K562 (cell line): ENCODE results near the gene TM9SF4. TPM values are rescaled to one million over a fixed set of nuclear protein-coding genes. Genes with fewer than 3 reads are reported as not detected.

Experiments used
- ATAC-seq: fragments of 200-7000 bp; cut with Tn5 transposase; 3 replicates; pipeline ENCODE4 v1.9.1; 2020; ENCODE audit warnings: moderate library complexity
- BruUV-seq: library from RNA; stranded (reverse); fragments of 400-500 nt; replicated peaks from 2 replicates; lab custom pipeline; 2021; lab: Mats Ljungman, UMichigan
- CTCF ChIA-PET: fragments of 300-600 bp; formaldehyde crosslinking; extraction: SDS; loops from one replicate; lab custom pipeline; 2021; ENCODE audit warnings: low intra/inter-chr PET ratio; lab: Yijun Ruan, JAX
- POLR2A ChIA-PET: fragments of 300-600, 350-650 bp; sonication (Branson Sonifier 250); formaldehyde crosslinking; extraction: SDS; loops from one replicate; lab custom pipeline; 2021; ENCODE audit warnings: antibody characterized with exemption, inconsistent platforms; lab: Yijun Ruan, JAX
- DNase-seq, 4 experiments: peaks; one replicate each; pipeline versions ENCODE4 v3.0.0 to v3.0.0-alpha.2; 2011 to 2018; ENCODE audit warnings: low spot score in 3 of 4, mixed read lengths in 3 of 4; ENCODE audit errors: extremely low read depth in 1 of 4
- FAIRE-seq: peaks from 2 replicates; lab custom pipeline; 2011; peaks lifted over from hg19 to GRCh38; lab: Jason Lieb, UNC
- H2AFZ ChIP-seq: 2 replicates; pipeline ENCODE4 v1.6.0; 2011; ENCODE audit warnings: low read depth, low read length, control low read depth, inconsistent platforms
- H3K27ac ChIP-seq: fragments of 200-600 bp; 3 replicates; pipeline ENCODE4 v1.8.0; 2011; ENCODE audit warnings: low read depth, mild to moderate bottlenecking, control low read depth, inconsistent platforms, low read length, moderate library complexity, mixed read lengths; ENCODE audit errors: extremely low read depth
- H3K27me3 ChIP-seq, 2 experiments: fragments of 300-600 bp in 1 of 2; 2 replicates in 1 of 2; 3 replicates in 1 of 2; pipeline versions ENCODE4 v1.6.0 to v1.8.0; 2011; ENCODE audit warnings: inconsistent platforms in 2 of 2, low read length in 2 of 2, mild to moderate bottlenecking in 1 of 2, mixed read lengths in 1 of 2, moderate library complexity in 1 of 2; ENCODE audit not compliant: control insufficient read depth in 2 of 2, insufficient read depth in 2 of 2
- H3K36me3 ChIP-seq: fragments of 300-600 bp; 3 replicates; pipeline ENCODE4 v1.8.0; 2011; ENCODE audit warnings: mild to moderate bottlenecking, low read length, inconsistent platforms; ENCODE audit not compliant: control insufficient read depth, insufficient read depth
- H3K4me1 ChIP-seq, 2 experiments: fragments of 200-600 bp in 1 of 2; replicated peaks in 1 of 2; 2 replicates in 1 of 2; 3 replicates in 1 of 2; pipeline versions ENCODE4 v1.5.1 to v1.8.0; 2011; ENCODE audit warnings: inconsistent platforms in 2 of 2, low read length in 2 of 2, mild to moderate bottlenecking in 1 of 2, mixed read lengths in 1 of 2, moderate library complexity in 1 of 2; ENCODE audit not compliant: control insufficient read depth in 2 of 2, insufficient read depth in 2 of 2
- H3K4me2 ChIP-seq: 2 replicates; pipeline ENCODE4 v1.6.1; 2011; ENCODE audit warnings: low read length, control low read depth, inconsistent platforms, mixed read lengths; ENCODE audit not compliant: insufficient read depth
- H3K4me3 ChIP-seq: fragments of 200-600 bp; sonication (generic), shearing (Covaris generic); 2 replicates; pipeline ENCODE4 v1.5.1; 2016; ENCODE audit warnings: control low read depth, inconsistent platforms
- H3K79me2 ChIP-seq: fragments of 200-600 bp; 3 replicates; pipeline ENCODE4 v1.8.0; 2011; ENCODE audit warnings: low read length, inconsistent platforms; ENCODE audit not compliant: control insufficient read depth, insufficient read depth
- H3K9ac ChIP-seq, 2 experiments: 2 replicates each; pipeline versions ENCODE4 v1.6.0 to v1.6.1; 2011; ENCODE audit warnings: low read depth in 2 of 2, low read length in 2 of 2, control low read depth in 1 of 2, inconsistent platforms in 1 of 2, mild to moderate bottlenecking in 1 of 2, mixed read lengths in 1 of 2; ENCODE audit not compliant: insufficient read depth in 1 of 2
- H3K9me1 ChIP-seq: one replicate; pipeline ENCODE4 v1.6.0; 2011; ENCODE audit warnings: inconsistent platforms, mild to moderate bottlenecking, low read length, moderate library complexity; ENCODE audit not compliant: control insufficient read depth, insufficient read depth
- H3K9me3 ChIP-seq: replicated peaks from 2 replicates; pipeline ENCODE4 v1.5.1; 2011; ENCODE audit warnings: low read depth, low read length, inconsistent platforms; ENCODE audit not compliant: control insufficient read depth, insufficient read depth
- H4K20me1 ChIP-seq: replicated peaks from 2 replicates; pipeline ENCODE4 v1.6.1; 2011; ENCODE audit warnings: low read length, inconsistent platforms, mixed read lengths; ENCODE audit not compliant: control insufficient read depth, insufficient read depth
- ARID4B ChIP-seq: sonication (generic); formaldehyde crosslinking; IDR thresholded peaks from 2 replicates; pipeline ENCODE4 v1.8.0; 2022; ENCODE audit warnings: mild to moderate bottlenecking, missing genetic modification reagents
- CBX1 ChIP-seq: sonication (generic); IDR thresholded peaks from 2 replicates; pipeline ENCODE4 v1.6.1; 2016; ENCODE audit warnings: antibody characterized with exemption, low read depth, mild to moderate bottlenecking
- MYBL2 ChIP-seq, 2 experiments: fragments of 450-650 bp in 1 of 2; sonication (generic) in 1 of 2; formaldehyde crosslinking in 1 of 2; IDR thresholded peaks; 2 replicates each; pipeline versions ENCODE4 v1.6.1 to v1.8.1; 2017 to 2022; ENCODE audit warnings: borderline replicate concordance in 1 of 2, inconsistent platforms in 1 of 2, low read depth in 1 of 2, mild to moderate bottlenecking in 1 of 2, missing genetic modification reagents in 1 of 2, moderate library complexity in 1 of 2
- SMAD3 ChIP-seq: fragments of 450-650 bp; formaldehyde crosslinking; conservative IDR thresholded peaks from 2 replicates; pipeline ENCODE4 v1.4.0; 2020; ENCODE audit warnings: mild to moderate bottlenecking
- SMC3 ChIP-seq: conservative IDR thresholded peaks from 2 replicates; pipeline ENCODE4 v1.6.1; 2011; ENCODE audit warnings: low read depth, low read length, improper control_type of control experiment; ENCODE audit not compliant: insufficient read depth
- WGBS: fragments of 100-300 bp; shearing (Covaris generic); methylation state at CpG from one replicate; pipeline ENCODE4 v1.1.6; 2016; ENCODE audit warnings: low coverage, mixed read lengths; ENCODE audit not compliant: insufficient coverage; ENCODE audit errors: missing lambda C conversion rate; 5-methylcytosine and 5-hydroxymethylcytosine counted together
- in situ Hi-C: fragments of 300-500 bp; cut with MboI; formaldehyde crosslinking; loops from 4 replicates; pipeline ENCODE4 v1.15.0; 2018; ENCODE audit warnings: inconsistent platforms, mixed read lengths
- intact Hi-C: fragments of 100-400 bp; cut with micrococcal nuclease; formaldehyde crosslinking; loops from 2 replicates; pipeline ENCODE4 v1.14.2; 2022
- polyA plus RNA-seq, 8 experiments: library from polyadenylated mRNA; depleted of rRNA in 4 of 8; stranded (reverse) in 5 of 8; unstranded in 3 of 8; fragments of >200 nt; fragmentation: Nextera tagmentation in 2 of 8; fragmentation: Illumina TruSeq in 1 of 8; extraction: Ambion mirVana in 2 of 8; extraction: Trizol in 1 of 8; gene quantifications; 2 replicates each; pipeline versions ENCODE4 v1.2.1 to v1.2.3, GENCODE V29; 2011 to 2014; ENCODE audit warnings: inconsistent platforms in 1 of 8, missing spikeins in 1 of 8
- total RNA-seq, 7 experiments: library from RNA; depleted of rRNA in 6 of 7; stranded (reverse); fragments of >200 nt in 6 of 7; fragmentation: Illumina TruSeq in 2 of 7; extraction: Trizol in 2 of 7; gene quantifications; 2 replicates each; pipeline versions ENCODE4 v1.2.1 to v1.2.3, GENCODE V29; 2011 to 2021; ENCODE audit warnings: low replicate concordance in 1 of 7

The TM9SF4 gene
- total and polyA plus RNA-seq, 9 of the 15 experiments (the other 6 are each of a cell fraction or from before 2014, with no cell fraction given), result 14.5 to 46.3 (median 26.9) TPM

GRCh38 chr20:32062776-32063170, 46.7 kb upstream of the TM9SF4 start (continued):
- TF ChIP-seq ARID4B (CRISPR knock-in tag), result no peak

GRCh38 chr20:32063695-32064094, 45.8 kb upstream of the TM9SF4 start:
- TF ChIP-seq SMC3 (no peak), MYBL2 (IDR thresholded peaks at IDR 0.05; ENCODE audit: low read depth) (no peak), MYBL2 (CRISPR knock-in tag; IDR thresholded peaks at IDR 0.05; ENCODE audit: borderline replicate concordance) (no peak), SMAD3 (no peak), CBX1 (no peak)
- Histone ChIP-seq H3K4me3 (no peak overlapping the region), H3K27me3 (peaks cover 27 to 48% of the 10 kb centered on the region in 2 experiments), H3K4me1 (no peaks in the 10 kb centered on the region; a peak in 1 of 5 replicates), H3K9me3 (no peaks in the 10 kb centered on the region), H3K9ac (no peak overlapping the region), H3K9me1 (no peaks in the 10 kb centered on the region), H3K27ac (no peak overlapping the region), H2AFZ (no peak overlapping the region), H3K4me2 (no peak overlapping the region), H3K79me2 (no peaks in the 10 kb centered on the region), H4K20me1 (no peaks in the 10 kb centered on the region), H3K36me3 (no peaks in the 10 kb centered on the region)
- BruUV-seq, result no TSS peak
- no peak for FAIRE-seq
- intact Hi-C loops (no loop called here), in situ Hi-C loops (no loop called here)
- DNase-seq, result no peak
- ChIA-PET POLR2A (interaction anchor here (0.5 to 1.0 kb wide), 2 partner anchors 9 to 65 kb away, joined by 3 to 4 read pairs; no protein-coding TSS in a partner anchor), CTCF (no interaction called here)
- WGBS, result 3% methylated on average over 2 of the region's 4 CpGs
- no peak for ATAC-seq
